Measurements from ENCODE around the gene TTC7B.

The TTC7B gene

DNA sequence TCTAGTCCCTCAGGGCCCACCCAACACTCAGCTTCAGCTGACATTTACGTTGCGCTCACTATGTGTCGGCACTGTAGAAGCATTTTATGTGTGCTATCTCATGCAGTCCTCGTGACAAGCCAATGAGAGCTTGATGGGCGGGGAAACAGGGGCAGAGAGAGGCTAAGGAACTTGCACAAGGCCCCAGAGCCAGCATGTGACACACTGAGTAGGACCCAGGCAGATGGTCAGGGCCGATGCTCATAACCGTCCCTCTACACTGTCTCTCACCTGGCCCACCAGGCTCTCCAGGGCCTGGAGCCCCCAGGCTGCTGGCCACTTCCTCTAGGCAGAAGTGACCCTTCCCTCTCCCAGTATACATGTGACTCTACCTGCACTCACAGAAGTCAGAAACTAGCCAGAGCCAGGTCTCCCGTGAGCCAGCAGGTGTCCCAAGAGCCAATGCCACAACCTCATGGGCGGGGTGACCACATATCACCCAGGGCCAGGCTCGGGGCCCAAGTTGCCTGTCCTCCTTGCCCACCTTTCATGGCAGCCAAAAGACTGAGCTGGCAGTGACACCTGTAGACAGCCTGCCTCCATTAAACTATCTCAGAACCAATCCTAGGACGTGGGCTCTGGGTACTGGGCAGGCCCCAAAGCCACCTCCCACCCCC is 38.3 kb downstream of the TTC7B start:
- TF ChIP-seq FOXM1 (IDR thresholded peaks at IDR 0.05; ENCODE audit: borderline replicate concordance, low read depth) (no peak), ZBTB7A (IDR thresholded peaks at IDR 0.05; ENCODE audit: low read depth) (no peak), MAX (IDR thresholded peaks at IDR 0.05) (no peak), USF1 (IDR thresholded peaks at IDR 0.05) (no peak), TCF12 (IDR thresholded peaks at IDR 0.05; ENCODE audit: low read depth) (no peak)
- TF ChIP-seq, protein P1, sequence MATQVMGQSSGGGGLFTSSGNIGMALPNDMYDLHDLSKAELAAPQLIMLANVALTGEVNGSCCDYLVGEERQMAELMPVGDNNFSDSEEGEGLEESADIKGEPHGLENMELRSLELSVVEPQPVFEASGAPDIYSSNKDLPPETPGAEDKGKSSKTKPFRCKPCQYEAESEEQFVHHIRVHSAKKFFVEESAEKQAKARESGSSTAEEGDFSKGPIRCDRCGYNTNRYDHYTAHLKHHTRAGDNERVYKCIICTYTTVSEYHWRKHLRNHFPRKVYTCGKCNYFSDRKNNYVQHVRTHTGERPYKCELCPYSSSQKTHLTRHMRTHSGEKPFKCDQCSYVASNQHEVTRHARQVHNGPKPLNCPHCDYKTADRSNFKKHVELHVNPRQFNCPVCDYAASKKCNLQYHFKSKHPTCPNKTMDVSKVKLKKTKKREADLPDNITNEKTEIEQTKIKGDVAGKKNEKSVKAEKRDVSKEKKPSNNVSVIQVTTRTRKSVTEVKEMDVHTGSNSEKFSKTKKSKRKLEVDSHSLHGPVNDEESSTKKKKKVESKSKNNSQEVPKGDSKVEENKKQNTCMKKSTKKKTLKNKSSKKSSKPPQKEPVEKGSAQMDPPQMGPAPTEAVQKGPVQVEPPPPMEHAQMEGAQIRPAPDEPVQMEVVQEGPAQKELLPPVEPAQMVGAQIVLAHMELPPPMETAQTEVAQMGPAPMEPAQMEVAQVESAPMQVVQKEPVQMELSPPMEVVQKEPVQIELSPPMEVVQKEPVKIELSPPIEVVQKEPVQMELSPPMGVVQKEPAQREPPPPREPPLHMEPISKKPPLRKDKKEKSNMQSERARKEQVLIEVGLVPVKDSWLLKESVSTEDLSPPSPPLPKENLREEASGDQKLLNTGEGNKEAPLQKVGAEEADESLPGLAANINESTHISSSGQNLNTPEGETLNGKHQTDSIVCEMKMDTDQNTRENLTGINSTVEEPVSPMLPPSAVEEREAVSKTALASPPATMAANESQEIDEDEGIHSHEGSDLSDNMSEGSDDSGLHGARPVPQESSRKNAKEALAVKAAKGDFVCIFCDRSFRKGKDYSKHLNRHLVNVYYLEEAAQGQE (IDR thresholded peaks at IDR 0.05; ENCODE audit: low read depth), result no peak

GRCh38 chr14:90777358-90777757 is 38.9 kb downstream of the TTC7B start:
- TF ChIP-seq ZBTB7A (IDR thresholded peaks at IDR 0.05; ENCODE audit: low read depth), result no peak
- no peak for TF ChIP-seq CREB1 (IDR thresholded peaks at IDR 0.05; ENCODE audit: low read depth)
- TF ChIP-seq TAF1 (IDR thresholded peaks at IDR 0.05; ENCODE audit: low read depth), result no peak
- TF ChIP-seq USF1 (IDR thresholded peaks at IDR 0.05), result no peak
- no peak for TF ChIP-seq FOXM1 (IDR thresholded peaks at IDR 0.05; ENCODE audit: borderline replicate concordance, low read depth)
- TF ChIP-seq, protein P1 (IDR thresholded peaks at IDR 0.05; ENCODE audit: low read depth), result no peak
- no peak for TF ChIP-seq MAX (IDR thresholded peaks at IDR 0.05)
- TF ChIP-seq EGR1 (IDR thresholded peaks at IDR 0.05), result no peak
- TF ChIP-seq RAD21 (IDR thresholded peaks at IDR 0.05; ENCODE audit: low read depth), result no peak
- TF ChIP-seq TCF12 (IDR thresholded peaks at IDR 0.05; ENCODE audit: low read depth), result no peak
- TF ChIP-seq YY1 (IDR thresholded peaks at IDR 0.05; ENCODE audit: low read depth), result no peak
- TF ChIP-seq TEAD4 (IDR thresholded peaks at IDR 0.05), result no peak
- no peak for TF ChIP-seq NFIC (IDR thresholded peaks at IDR 0.05)
- TF ChIP-seq EP300 (IDR thresholded peaks at IDR 0.05; ENCODE audit: borderline replicate concordance), result no peak
- TF ChIP-seq CEBPB (IDR thresholded peaks at IDR 0.05), result no peak

DNA sequence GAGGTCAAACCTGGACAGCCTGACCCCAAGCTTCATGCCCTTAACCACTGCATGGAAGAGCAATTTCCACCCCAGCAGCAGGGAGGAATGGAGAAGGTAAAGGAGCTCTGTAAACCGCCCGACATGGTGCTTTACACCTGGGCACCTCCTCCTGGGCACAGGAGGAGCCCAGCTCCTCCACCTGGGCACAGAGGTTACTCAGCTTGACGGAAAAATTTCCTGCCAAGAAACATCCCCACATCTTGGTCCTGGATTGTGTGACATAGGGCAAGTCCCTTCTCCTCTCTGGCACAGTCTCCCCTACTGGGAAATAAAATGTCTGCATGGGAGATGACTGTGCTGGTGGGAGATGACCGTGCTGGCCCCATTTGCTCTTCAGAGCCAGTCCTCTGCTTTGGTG is 40.8 kb downstream of the TTC7B start:
- TF ChIP-seq EGR1 (IDR thresholded peaks at IDR 0.05) (no peak), TCF12 (IDR thresholded peaks at IDR 0.05; ENCODE audit: low read depth) (no peak), RAD21 (IDR thresholded peaks at IDR 0.05; ENCODE audit: low read depth) (no peak), TAF1 (IDR thresholded peaks at IDR 0.05; ENCODE audit: low read depth) (no peak), YY1 (IDR thresholded peaks at IDR 0.05; ENCODE audit: low read depth) (no peak), MAX (IDR thresholded peaks at IDR 0.05) (no peak), USF1 (IDR thresholded peaks at IDR 0.05) (no peak), CREB1 (IDR thresholded peaks at IDR 0.05; ENCODE audit: low read depth) (no peak), EP300 (IDR thresholded peaks at IDR 0.05; ENCODE audit: borderline replicate concordance) (no peak), ZBTB7A (IDR thresholded peaks at IDR 0.05; ENCODE audit: low read depth) (no peak), CEBPB (IDR thresholded peaks at IDR 0.05) (no peak), NFIC (IDR thresholded peaks at IDR 0.05) (no peak)
- TF ChIP-seq, protein P1 (IDR thresholded peaks at IDR 0.05; ENCODE audit: low read depth), result no peak

- no peak for TF ChIP-seq CEBPB (IDR thresholded peaks at IDR 0.05)
Measured at GRCh38 chr14:90774316-90774715, 41.9 kb downstream of the TTC7B start.
